Fibroblast of villous mesenchyme (primary cell): ENCODE measurements around the gene ATP9A. TPM values are rescaled to one million over a fixed set of nuclear protein-coding genes. Genes with fewer than 3 reads are reported as not detected.
A peak's percentile ranks its signal among the peaks of the same experiment; 100 is the strongest.
"Not testable (repeated sequence)": the region's sequence is repeated elsewhere in the genome, so short reads cannot be mapped to it uniquely, and the experiment has no call there.

Experiments
- DNase-seq: peaks from one replicate; pipeline ENCODE4 v3.0.0-alpha.2; 2010; ENCODE audit warnings: low read depth
- H3K4me3 ChIP-seq: 2 replicates; pipeline ENCODE4 v1.5.1; 2011; ENCODE audit warnings: low read depth, mild to moderate bottlenecking, low read length
- total RNA-seq: library from RNA; depleted of rRNA; stranded (reverse); fragments of >200 nt; gene quantifications from 2 replicates; pipeline ENCODE4 v1.2.3, GENCODE V29; 2012
- TF ChIP-seq, protein P1 (sequence below): IDR thresholded peaks from 2 replicates; pipeline ENCODE4 v1.5.1; 2012; ENCODE audit warnings: low read depth, mild to moderate bottlenecking, low read length; ENCODE audit not compliant: insufficient read depth

Gene ATP9A
- total RNA-seq, 1 donor = 6.9 TPM

DNA sequence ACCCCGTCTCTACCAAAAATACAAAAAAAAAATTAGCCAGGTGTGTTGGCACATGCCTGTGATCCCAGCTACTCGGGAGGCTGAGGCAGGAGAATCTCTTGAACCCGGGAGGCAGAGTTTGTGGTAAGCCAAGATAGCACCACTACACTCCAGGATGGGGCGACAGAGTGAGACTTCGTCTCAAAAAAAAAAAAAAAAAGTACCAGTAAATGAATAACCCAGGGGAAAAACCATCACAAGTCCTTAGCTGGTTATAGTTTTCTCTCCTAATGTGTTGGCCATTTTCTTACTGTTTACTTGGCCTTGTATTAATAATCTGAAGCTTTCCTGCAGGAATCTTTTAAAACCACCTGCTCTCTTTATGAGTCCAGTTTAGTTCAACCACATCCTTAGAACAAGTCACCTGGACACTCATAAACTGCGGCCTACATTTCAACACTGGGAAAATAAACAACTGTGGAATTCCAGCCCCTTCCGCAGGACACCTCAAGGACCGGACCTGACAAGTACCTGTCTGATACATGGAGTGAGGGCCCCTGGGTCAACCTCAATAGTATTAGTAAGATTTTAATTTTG, 102.6 kb downstream of the ATP9A start:
- no peak for DNase-seq
- no peak overlapping the region for H3K4me3 ChIP-seq
- TF ChIP-seq, protein P1, sequence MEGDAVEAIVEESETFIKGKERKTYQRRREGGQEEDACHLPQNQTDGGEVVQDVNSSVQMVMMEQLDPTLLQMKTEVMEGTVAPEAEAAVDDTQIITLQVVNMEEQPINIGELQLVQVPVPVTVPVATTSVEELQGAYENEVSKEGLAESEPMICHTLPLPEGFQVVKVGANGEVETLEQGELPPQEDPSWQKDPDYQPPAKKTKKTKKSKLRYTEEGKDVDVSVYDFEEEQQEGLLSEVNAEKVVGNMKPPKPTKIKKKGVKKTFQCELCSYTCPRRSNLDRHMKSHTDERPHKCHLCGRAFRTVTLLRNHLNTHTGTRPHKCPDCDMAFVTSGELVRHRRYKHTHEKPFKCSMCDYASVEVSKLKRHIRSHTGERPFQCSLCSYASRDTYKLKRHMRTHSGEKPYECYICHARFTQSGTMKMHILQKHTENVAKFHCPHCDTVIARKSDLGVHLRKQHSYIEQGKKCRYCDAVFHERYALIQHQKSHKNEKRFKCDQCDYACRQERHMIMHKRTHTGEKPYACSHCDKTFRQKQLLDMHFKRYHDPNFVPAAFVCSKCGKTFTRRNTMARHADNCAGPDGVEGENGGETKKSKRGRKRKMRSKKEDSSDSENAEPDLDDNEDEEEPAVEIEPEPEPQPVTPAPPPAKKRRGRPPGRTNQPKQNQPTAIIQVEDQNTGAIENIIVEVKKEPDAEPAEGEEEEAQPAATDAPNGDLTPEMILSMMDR = no peak

DNA sequence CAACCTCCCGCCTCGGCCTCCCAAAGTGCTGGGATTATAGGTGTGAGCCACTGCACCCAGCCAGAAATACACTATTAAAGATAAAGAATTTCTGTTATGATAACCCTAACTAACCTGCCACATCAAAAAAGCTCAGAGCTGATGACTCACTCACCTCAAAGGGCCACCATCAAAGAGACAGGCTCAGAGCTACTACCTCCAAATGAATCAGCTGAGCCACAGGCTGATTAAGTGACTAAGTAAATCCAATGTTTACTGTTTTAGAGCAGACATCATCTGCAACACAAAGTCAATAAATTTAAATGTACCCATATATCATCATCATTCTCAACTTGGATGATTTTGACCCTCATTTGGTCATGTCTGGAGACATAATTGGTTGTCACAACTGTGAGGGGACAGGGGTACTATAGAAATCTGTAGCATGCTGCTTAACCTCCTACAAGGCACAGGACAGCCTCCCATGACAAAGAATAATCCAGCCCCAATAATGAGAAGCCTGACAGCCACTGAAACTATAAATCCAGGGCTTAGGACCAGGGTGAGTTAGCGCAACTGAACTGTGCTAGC, 106.5 kb downstream of the ATP9A start:
- H3K4me3 ChIP-seq = no peak overlapping the region
- DNase-seq = peak; percentile 42
- TF ChIP-seq, protein P1 = no peak

DNA sequence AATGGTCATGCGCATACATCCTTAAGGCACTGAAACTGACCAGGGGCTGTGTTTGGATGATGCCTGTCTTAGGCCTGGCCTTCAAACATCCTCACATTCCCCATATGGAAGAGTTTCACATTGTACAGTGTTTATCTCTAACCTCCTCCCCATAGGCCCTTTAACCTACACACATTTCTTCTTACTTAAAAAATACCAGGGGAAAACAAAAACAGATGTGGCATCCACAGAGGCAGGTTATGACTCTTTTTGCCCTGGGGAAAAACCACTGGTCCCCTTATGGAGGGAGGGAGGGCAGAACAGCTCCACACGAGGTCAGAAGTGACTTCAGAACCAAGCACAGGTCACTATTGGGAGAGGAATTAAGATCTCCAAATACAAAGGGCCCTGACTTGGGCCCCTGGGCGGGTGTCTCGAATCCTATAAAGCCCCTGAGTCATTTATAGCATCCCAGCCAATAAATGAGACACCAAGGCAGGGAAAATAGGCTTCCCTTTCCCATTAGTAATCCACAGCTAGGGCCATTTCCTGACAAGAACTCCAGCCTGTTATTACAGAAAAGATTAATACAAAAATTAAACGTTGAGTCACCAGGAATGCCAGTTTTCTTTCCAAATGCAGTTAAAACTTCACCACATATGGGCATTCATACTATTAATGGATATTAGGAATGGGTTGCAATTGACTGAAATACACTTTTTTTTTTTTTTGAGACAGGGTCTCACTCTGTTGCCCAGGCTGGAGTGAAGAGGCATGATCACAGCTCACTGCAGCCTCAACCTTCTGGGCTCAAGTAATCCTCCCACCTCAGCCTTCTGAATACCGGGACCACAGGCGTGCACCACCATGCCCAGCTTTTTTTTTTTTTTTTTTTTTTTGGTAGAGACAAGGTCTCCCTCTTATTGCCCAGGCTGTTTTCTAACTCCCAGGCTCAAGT, 107.2 kb downstream of the ATP9A start:
- H3K4me3 ChIP-seq = no peak overlapping the region
- DNase-seq = peak; percentile 69
- TF ChIP-seq, protein P1 = no peak

DNA sequence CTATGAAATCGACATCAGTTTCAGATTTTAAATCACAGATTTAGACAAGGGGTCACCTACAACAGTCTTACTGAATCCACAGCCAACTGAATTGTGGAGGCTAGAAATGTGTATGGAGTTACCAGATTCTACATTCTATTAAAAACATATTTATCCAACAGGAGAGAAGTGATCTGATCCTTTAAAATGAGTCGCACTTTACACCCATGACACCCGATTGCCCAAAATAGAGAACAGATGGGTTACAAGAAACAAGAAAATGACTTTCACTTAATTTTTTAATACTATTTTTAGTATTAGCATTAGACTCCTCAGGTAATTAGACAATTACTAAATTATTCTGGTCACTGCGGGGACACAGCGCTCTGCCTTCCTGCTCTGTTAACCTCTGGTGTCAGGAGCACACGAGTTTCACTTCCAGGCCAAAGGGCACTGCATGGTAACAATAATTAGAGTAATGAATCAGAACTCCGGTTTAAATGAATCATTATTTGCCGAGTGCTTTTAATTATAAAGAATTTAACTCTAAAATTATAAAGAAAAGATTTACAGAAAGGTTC, 108.6 kb downstream of the ATP9A start:
- no peak overlapping the region for H3K4me3 ChIP-seq
- TF ChIP-seq, protein P1 = no peak

DNA sequence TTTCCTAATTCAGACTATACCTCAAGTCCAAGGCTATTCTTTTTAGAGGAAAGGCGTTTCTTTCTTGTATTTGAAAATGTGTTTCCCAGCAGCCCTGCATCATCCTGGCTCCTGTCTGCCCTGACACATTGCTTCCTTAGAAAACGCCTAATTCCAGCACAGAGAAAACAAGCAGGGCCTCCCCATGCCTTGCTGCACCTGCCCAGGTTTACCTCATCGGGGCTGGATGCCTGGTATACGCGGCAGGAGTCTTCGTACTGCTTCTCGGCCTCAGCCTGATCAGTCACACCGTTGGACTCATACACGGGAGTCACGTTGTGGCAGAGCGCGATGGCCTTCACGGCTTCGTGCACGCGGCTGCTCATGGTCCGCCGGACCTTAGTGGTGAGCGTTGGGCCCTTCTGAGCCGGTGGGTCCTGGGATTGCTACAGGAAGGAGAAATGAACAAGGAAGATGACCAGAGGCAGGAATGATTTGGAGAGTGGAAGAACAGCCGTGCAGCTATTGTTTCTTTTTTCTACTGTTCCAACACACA, 111.4 kb downstream of the ATP9A start:
- no peak for DNase-seq
- TF ChIP-seq, protein P1 = no peak
- no peak overlapping the region for H3K4me3 ChIP-seq

More for the DNA sequence above, 108.6 kb downstream of the ATP9A start:
- DNase-seq = no peak

DNA sequence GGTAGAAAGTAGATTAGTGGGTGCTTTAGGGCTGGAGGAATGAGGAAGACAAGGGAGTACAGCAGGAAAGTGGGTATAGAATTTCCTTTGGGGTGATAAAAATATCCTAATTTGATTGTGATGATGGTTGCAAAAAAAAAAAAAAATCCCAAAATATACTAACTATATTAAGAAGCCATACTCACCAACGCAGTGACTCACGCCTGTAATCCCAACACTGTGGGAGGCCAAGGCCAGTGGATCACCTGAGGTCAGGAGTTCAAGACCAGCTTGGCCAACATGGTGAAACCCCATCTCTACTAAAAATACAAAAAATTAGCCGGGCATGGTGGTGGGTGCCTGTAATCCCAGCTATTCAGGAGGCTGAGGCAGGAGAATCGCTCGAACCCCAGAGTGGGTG, 112.1 kb downstream of the ATP9A start:
- H3K4me3 ChIP-seq, DNase-seq: not testable (repeated sequence)

DNA sequence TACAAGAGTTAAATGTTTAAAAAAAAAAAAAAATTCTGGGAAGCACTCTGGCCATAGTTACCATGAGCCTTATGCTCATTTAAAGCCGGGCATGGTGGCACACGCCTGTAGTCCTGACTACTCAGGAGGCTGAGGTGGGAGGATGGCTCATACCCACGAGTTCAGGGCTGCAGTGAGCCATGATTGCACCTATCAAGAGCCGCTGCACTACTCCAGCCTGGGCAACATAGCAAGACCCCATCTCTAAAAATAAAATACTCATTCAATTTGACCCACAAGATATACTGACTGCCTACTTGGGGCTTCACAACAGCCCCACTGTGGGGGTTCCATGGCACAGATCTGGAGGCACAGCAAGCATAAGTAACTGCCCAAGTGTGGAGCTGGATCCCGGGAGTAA, 113.7 kb downstream of the ATP9A start:
- DNase-seq = no peak
- TF ChIP-seq, protein P1 = no peak
- H3K4me3 ChIP-seq = no peak overlapping the region
